ENCODE data around the gene IER3. TPM values are rescaled to one million over a fixed set of nuclear protein-coding genes. Genes with fewer than 3 reads are reported as not detected.
A peak's percentile ranks its signal among the peaks of the same experiment; 100 is the strongest.

IER3 gene, protein sequence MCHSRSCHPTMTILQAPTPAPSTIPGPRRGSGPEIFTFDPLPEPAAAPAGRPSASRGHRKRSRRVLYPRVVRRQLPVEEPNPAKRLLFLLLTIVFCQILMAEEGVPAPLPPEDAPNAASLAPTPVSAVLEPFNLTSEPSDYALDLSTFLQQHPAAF
- polyA plus RNA-seq: 100 to 1,000 TPM in 1 of 3 donors, 10 to 100 TPM in 2; 41.6 to 402 (median 45.5) TPM

DNA sequence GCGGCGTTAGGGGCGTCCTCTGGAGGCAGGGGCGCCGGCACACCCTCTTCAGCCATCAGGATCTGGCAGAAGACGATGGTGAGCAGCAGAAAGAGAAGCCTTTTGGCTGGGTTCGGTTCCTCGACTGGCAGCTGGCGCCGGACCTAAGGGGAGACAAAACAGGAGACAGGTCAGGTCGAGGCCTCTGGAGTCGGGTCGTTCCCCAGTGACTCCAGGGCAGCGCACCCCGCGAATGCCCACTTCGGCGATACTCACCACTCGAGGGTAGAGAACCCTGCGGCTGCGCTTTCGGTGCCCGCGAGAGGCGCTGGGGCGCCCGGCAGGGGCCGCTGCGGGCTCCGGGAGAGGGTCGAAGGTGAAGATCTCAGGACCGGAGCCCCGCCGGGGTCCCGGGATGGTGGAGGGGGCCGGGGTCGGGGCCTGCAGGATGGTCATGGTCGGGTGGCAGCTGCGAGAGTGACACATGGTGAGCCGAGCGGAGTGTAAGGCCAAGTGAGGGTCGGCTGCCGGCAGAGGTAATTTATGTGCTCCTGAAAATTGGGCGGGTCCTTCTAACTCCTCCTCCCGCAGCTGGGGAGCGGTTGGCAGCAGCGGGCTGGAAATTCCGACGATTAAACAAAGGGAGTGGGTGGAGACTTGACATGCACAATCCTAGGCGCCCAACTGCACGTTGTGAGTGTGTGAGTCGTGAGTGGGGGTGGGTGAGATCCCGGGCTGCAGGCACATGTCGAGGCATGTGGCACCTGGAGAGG lies at the start of gene IER3:
Gene IER3 (minus strand): TSS at position 494 of the 752 bp plus-strand sequence. CDS start 29 bp downstream, at position 465.
- peak within 1 kb of the TSS; percentile 92 for H3K27ac ChIP-seq (ENCODE audit: low read depth, low read length)
- 1 to 2% (median 1%) methylated on average over 54 of the region's 54 CpGs for whole genome bisulfite sequencing, 3 donors

DNA sequence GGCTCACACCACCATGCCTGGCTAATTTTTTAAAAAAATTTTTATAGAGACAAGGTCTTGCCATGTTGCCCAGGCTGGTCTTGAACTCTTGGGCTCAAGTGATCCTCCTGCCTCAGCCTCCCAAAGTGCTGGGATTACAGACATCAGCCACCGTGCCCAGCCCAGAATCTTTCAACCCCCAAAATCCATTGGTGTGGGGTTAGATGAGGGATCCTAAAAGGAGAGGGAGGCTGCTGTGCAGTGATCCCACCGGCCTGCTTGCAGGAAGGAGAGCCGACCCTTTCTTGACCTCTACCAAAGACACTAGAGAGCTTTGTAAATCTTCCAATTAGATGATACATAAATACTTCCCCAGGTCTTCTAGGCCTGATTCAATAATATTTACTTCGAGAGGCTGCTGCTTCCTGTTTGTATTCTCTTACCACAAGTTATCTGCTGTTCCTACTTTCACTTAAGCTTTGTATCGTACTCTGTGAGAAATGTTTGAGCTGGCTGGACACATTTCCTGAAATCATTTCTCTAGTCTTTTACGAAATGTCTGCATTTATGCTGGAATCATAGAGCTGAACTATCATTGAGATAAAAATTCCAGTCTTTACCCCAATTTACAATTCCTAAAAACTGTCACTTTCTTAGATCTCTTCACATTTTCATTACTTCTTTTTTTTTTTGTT lies 49.3 kb upstream of the IER3 start:
- H3K27ac ChIP-seq (ENCODE audit: low read depth, low read length): no peak overlapping the region
- WGBS, 3 donors: 23 to 68% (median 27%) methylated on average over 6 of the region's 6 CpGs

DNA sequence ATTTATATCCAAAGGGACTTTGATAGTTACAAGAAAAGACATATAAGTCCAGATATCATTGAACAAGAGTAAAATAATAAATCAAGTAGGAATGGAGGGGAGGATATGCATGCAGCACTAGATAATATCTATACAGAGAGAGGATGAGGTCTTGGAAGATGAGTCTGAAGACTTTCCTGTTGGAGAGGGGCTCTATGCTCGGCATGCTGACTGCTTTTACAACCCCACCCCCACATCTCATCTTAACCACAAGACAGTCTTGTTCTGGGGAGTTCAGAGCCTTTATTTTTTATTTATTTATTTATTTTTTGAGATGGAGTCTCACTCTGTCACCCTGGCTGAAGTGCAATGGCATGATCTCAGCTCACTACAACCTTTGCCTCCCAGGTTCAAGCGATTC lies 48.4 kb upstream of the IER3 start:
- 76 to 100% (median 90%) methylated on average over 2 of the region's 2 CpGs for WGBS, 3 donors
- no peak overlapping the region for H3K27ac ChIP-seq (ENCODE audit: low read depth, low read length)

DNA sequence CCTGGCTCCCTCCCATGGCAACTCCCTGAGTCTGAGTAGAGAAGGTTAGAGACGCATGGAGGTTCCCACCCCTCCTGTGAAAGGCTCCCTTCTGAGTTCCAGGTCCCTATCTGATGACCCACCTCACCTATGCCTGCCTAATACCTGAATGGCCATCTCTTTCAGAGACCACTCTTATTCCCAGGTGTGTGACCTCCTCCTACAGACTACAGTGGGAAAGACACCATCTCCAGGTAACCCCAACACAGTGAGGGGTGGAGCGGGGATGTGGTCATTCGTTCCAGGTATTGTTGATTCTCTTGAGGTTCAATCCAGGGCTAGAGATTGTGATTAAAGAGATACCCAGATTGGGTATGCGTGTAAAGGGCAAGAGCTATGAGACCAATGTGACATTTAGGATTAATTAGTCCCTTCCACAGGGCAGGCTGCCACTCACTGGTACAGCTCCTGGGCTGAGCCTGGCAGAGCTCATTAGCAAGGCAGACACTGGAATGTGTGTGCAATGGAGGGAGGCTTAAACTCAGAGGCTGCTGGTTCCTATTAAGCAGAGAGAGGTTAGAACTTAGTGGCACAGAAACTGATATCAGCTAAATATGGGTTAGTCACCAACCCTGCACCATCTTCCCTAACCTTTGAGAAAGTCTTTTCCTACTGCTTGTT lies 46.5 kb upstream of the IER3 start:
- WGBS, 3 donors: 58 to 89% (median 88%) methylated on average over 4 of the region's 4 CpGs
- no peak overlapping the region for H3K27ac ChIP-seq (ENCODE audit: low read depth, low read length)

DNA sequence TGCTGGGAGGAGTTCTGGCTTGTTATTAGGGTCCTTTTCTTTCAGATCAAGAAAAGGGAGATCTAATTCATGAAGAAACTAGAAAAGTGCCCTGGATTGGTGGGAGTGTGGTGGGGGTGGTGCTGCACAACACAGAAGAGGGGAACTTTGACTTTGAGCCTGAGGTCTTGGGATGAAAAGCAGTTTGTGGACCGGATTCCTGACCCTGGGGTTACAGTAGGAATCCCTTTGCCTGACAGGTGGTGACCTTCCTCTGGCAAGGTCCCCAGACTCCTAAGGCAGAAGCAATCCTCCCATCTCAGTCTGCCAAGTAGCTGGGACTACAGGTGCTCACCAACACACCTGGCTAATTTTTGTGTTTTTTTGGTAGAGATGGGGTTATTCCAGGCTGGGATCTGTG lies 45.3 kb upstream of the IER3 start:
- H3K27ac ChIP-seq (ENCODE audit: low read depth, low read length): no peak overlapping the region
- 32 to 72% (median 67%) methylated on average over 1 of the region's 1 CpG for WGBS, 3 donors

DNA sequence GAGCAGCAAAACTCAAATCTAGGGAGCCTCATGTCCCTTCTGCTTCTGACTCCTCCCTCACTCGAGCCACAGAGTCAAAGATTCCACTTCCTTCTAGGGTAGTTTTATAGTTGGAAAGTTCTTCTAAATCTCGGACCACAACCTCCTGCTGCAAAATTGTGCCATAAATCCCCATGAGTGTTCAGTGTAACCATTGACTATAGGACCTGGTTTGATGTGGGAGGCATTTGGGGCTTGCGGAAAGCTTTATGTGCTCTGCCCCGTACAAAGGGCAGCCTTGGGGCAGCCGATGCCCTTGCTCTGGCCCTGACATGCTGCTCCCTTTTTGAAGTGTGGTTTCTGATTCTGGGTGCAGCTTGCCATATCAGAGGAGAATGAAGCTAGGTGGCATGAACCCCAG lies 43.6 kb upstream of the IER3 start:
- 47 to 79% (median 50%) methylated on average over 5 of the region's 5 CpGs for WGBS, 3 donors
- no peak overlapping the region for H3K27ac ChIP-seq (ENCODE audit: low read depth, low read length)

DNA sequence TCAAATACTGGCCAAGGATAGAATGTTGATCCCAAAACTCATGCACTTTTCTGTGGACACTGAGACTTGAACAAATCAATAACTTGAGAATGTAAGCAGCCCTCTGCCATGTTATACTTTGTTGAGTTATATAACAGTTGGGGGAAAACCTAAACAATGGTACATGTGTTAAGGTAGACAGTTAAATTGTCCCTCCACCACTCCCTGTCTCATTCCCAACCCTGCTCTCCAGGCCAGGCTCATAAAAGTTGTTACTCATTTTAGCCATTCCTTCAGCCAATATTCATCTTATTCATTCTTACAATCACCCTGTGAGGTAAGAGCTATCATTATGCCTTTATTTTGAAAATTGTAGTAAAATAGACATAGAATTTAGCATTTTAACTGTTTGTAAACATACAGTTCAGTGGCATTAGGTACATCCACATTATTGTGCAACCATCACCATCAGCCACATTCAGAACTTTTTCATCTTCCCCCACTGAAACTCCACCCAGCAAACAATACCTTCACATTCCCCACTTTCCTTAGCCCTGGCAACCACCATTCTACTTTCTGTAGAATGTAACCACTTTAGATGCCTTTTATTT lies 38.2 kb upstream of the IER3 start:
- H3K27ac ChIP-seq (ENCODE audit: low read depth, low read length): no peak overlapping the region

DNA sequence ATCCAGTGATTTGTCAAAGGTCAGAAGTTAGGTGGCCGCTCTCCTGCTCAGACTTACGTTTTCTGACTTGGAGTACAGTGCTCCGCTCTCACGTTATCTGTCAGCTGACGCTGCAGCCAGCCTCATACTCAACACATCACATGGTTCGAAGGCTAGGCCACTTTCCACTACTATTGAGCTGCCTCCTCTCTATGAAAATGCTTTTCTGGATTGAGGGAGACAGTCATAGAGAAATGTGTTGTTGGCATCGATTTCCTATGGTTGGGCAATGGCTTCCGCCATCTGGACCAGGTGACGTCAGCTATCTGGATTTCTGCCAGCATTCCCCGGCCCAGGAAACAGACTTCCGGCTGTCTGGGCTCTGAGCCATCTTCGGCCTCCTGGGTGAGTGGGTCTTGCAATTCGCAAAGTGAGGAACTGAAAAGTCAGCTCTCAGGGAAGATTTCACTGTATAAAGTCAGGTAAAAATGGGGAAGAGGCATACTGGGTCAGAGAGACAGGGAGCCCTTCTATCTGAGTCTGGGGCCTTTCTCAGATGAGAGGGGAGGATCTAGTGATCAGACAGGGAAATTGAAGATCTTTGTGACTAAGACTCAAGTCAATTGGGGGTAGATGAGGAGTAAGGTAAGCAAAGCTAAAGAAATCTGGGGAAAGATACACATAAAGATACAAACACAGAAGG lies 37.5 kb upstream of the IER3 start:
- WGBS, 3 donors: 5 to 8% (median 5%) methylated on average over 13 of the region's 13 CpGs

DNA sequence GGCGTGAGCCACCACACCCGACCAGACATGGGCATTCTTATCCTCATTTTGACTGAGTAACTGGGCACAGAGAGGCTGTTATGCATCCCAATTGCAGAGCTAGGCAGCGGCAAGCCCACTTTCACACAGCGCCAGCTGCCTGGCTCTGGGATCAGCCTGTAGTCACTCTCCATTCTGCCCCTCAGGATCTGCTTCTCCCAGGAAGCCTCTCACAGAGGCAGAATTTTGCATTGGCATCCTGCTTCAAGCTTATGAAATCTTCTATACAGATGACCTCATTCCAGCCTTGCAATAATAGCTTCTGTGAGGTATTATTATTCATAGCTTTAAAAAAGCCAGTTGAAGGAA lies 37.0 kb upstream of the IER3 start:
- peak overlapping the region; percentile 35 for H3K27ac ChIP-seq (ENCODE audit: low read depth, low read length)
- WGBS, 3 donors: 67 to 88% (median 79%) methylated on average over 4 of the region's 4 CpGs

More for the DNA sequence above, 37.5 kb upstream of the IER3 start:
- peak overlapping the region; percentile 19 for H3K27ac ChIP-seq (ENCODE audit: low read depth, low read length)

DNA sequence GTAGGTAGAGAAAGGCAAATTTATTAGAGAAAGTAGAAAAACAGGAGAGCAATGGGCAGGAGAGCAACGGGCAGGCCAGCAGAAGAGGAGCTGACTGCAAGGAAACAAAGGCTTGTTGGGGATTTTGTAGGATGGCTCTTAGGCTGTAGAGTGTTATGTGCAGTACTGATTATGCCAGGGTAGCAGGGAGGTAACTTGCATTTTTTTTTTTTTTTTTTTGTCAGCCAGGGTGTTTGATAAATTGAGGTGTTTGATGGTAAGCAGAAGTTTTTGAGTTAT lies 36.2 kb upstream of the IER3 start:
- 93 to 100% (median 94%) methylated on average over 1 of the region's 1 CpG for WGBS, 3 donors
- no peak overlapping the region for H3K27ac ChIP-seq (ENCODE audit: low read depth, low read length)

DNA sequence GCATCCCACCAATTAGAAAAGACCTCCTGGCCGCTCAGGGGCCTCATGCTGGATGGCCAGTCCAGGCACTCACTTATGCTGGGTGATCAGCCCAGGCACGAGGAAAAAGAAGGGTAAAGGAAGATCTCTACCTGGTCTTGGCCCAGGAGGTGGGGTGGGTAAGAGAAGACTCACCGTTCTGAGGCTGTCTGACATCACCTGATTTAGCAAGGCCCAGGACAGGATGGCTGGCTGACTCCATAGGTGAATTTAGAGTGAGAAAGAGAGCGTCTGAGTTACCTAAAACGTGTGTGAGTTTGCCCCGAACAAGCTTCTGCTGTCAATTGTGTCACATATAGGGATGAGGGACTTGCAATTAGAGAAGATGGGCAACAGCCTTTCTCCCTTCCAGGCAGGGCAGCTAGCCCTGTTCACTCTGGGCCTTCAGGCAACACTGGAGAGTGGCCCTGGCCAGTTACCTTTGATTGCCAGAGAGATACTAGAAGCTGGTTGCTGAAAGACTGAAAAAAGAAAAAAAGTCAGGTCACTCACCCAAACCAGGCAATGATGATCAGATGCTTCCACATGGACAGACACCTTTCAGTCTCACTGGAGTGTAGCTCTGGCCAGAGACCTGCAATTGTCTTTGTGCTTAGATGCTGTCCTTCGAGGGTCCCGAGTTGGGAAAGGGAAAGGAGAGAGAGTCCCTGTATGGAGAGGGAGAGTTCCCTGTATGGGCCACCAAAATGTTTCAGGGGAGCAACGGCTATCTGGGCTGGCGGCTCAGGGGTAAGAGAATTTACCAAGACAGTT lies 35.7 kb upstream of the IER3 start:
- 85 to 91% (median 87%) methylated on average over 10 of the region's 10 CpGs for WGBS, 3 donors
- H3K27ac ChIP-seq (ENCODE audit: low read depth, low read length): no peak overlapping the region

DNA sequence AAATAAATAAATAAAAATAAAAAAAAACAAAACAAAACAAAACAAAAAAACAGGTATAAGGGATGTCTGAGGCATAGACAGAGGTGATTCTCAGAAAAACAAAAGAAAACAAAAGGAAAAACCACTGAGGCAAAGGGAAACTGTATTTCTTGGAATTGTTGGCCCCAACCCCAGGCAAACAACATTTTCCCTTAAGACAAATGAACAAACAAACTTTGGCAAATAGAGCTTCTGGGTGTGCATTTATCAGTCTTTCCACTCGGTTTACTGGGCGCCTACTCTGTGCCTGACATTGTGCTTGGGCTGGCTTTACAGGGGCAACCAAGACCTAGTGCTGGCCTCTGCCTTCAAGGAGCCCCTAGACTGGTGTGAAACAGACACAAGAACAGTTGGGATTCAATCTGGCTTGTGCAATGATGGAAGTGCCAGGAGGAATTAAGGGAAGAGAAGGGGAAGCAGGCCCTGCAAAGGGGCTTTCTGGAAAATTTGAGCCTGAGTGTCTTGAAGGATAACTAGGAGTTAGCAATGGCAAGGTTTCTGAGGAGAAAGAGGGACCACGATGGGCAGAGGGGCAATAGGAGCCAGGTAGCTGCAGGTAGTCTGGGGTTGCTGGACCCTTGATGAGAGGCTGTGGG lies 33.8 kb upstream of the IER3 start:
- WGBS, 3 donors: 53 to 87% (median 67%) methylated on average over 3 of the region's 3 CpGs

DNA sequence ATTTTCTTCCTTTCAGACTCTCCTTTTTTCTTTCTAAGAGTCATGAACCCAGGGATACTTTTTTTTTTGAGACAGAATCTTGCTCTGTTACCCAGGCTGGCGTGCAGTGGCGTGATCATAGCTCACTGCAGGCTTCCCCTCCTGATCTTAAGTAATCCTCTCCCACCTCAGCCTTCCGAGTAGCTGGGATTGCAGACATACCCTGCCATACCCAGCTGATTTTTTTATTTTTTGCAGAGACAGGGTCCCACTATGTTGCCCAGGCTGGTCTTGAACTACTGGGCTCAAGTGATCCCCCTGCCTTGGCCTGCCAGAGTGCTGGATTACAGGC lies 32.8 kb upstream of the IER3 start:
- no peak overlapping the region for H3K27ac ChIP-seq (ENCODE audit: low read depth, low read length)
- WGBS, 3 donors: 70 to 98% (median 73%) methylated on average over 3 of the region's 3 CpGs

More for the DNA sequence above, 33.8 kb upstream of the IER3 start:
- H3K27ac ChIP-seq (ENCODE audit: low read depth, low read length): no peak overlapping the region

DNA sequence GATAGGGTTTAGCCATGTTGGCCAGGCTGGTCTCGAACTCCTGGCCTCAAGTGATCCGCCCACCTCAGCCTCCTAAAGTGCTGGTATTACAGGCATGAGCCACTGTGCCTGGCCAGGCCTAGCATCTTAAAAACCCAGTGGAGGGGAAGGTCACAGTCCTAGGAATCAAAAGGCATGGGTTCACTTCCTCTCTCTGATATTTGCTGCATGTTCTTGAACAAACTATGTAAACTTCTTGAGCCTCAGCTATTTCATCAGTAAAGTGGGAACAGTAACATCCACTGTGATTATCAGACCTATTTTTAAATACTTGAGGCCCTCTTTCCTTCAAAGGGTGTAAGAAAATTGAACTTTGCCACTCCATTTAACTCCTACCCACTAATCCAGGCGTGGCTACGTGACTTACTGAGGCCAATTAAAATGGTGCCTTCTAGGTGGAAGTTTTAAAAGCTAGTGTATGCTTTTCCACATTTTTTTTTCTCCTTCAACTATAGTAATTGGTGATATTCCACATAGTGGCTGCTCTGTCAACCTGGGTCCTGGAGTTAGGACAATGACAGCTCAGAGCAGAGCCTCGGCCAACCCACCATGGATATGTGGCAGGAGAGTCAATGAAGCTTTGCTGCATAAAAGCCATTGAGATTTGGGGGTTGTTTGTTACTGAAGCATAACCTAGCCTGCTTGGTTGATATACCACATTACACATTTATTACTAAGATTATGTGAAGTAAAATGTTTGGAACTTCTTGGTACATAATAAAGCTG lies 32.2 kb upstream of the IER3 start:
- H3K27ac ChIP-seq (ENCODE audit: low read depth, low read length): no peak overlapping the region
- 86 to 94% (median 89%) methylated on average over 5 of the region's 5 CpGs for WGBS, 3 donors

DNA sequence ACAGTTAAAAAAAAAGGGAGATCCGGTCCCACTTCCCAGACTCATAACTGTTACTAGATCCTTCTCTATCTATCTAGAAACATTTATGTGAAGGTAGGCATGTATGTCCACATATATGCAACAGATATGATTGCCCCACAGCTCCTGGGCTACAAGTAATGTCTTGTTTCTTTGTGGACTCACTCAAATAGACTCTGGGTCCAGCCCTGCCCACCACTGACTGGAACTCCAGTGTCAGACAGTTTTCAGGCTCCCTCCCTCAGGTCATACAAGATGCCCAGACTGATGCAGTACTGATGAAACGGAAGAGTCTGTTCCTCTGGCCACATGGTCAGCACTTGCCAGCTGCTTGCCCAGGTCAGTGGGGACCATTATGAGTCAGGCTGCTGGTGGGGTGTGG lies 30.8 kb upstream of the IER3 start:
- H3K27ac ChIP-seq (ENCODE audit: low read depth, low read length): no peak overlapping the region
- WGBS, 3 donors: 85 to 91% (median 90%) methylated on average over 2 of the region's 2 CpGs

DNA sequence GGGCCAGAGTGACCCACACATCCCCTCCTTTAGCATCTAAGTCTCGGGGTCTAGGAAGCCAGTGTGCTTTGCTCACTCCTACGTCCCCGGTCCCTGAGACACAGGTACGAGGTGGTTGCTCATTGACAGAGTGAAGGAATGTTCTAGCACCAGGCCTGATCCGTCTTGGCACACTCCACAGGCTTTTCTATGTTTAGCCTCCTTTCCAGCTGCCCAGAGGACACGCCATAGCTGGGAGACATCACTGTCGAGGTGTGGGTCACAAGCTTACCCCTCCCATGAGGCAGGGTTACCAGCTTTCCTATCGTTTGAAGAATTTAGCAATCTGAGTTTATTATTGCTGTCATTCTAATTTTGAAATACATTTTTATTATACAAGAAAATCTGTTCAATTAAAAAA lies 30.4 kb upstream of the IER3 start:
- 67 to 87% (median 79%) methylated on average over 8 of the region's 8 CpGs for WGBS, 3 donors
- H3K27ac ChIP-seq (ENCODE audit: low read depth, low read length): no peak overlapping the region

DNA sequence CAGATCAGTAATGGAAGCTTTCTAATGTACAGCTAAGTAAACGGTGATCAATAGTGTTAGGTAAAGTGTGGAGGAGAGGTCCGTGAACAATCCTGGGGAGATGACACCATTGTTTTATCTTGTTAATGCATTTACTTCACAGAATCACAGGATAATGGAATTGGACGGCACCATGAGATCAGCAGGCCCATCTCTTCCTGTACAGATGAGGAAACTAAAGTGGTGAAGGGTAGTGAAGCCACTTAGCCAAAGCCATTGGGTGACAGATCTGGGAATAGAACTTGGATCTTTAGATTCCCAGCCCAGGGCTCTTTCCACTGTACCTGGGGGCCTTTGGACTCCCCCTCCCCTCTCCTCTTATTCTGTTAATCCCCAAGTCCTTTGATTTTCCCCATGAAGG lies 26.2 kb upstream of the IER3 start:
- no peak overlapping the region for H3K27ac ChIP-seq (ENCODE audit: low read depth, low read length)
- 80 to 93% (median 87%) methylated on average over 3 of the region's 3 CpGs for WGBS, 3 donors

Data from adipose tissue (tissue), 3 donors.